Measurements from ENCODE around the gene CARM1. TPM values are rescaled to one million over a fixed set of nuclear protein-coding genes. Genes with fewer than 3 reads are reported as not detected.

The CARM1 gene
- total RNA-seq, 2 donors from 2014 or later: 53.3 to 75.9 TPM

DNA sequence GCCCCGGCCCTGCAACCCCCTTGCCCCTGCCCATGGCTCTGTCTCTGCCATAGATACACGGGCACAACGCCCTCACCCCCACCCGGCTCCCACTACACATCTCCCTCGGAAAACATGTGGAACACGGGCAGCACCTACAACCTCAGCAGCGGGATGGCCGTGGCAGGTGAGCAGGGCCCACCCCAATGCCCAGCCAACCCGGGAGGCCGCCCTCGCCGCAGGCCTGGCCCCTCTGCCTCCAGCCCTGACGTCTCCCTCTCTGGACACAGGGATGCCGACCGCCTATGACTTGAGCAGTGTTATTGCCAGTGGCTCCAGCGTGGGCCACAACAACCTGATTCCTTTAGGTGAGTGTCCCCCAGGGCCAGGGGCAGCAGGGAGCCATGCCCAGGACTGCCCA lies 49.4 kb downstream of the CARM1 start:
- H3K4me3 ChIP-seq: no peak overlapping the region
- no peaks in the 10 kb centered on the region for H3K4me1 ChIP-seq
- TF ChIP-seq, protein P1, sequence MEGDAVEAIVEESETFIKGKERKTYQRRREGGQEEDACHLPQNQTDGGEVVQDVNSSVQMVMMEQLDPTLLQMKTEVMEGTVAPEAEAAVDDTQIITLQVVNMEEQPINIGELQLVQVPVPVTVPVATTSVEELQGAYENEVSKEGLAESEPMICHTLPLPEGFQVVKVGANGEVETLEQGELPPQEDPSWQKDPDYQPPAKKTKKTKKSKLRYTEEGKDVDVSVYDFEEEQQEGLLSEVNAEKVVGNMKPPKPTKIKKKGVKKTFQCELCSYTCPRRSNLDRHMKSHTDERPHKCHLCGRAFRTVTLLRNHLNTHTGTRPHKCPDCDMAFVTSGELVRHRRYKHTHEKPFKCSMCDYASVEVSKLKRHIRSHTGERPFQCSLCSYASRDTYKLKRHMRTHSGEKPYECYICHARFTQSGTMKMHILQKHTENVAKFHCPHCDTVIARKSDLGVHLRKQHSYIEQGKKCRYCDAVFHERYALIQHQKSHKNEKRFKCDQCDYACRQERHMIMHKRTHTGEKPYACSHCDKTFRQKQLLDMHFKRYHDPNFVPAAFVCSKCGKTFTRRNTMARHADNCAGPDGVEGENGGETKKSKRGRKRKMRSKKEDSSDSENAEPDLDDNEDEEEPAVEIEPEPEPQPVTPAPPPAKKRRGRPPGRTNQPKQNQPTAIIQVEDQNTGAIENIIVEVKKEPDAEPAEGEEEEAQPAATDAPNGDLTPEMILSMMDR (IDR thresholded peaks at IDR 0.05): no peak
- no peaks in the 10 kb centered on the region for H3K27me3 ChIP-seq
- no peak overlapping the region for H3K27ac ChIP-seq
- H3K9ac ChIP-seq (ENCODE audit: low read depth in 2 of 2, low read length in 2 of 2): no peak overlapping the region
- peaks cover 13% of the 10 kb centered on the region for H3K36me3 ChIP-seq
- DNase-seq: no peak
- no peaks in the 10 kb centered on the region for H3K9me3 ChIP-seq
- intact Hi-C loops (cut with DNase I): no loop called here

- Histone ChIP-seq H3K36me3 (peaks cover 13% of the 10 kb centered on the region), H3K27ac (no peak overlapping the region), H3K4me3 (no peak overlapping the region), H3K9me3 (no peaks in the 10 kb centered on the region), H3K27me3 (no peaks in the 10 kb centered on the region), H3K9ac (ENCODE audit: low read depth in 2 of 2, low read length in 2 of 2) (no peak overlapping the region), H3K4me1 (no peaks in the 10 kb centered on the region)
- TF ChIP-seq, protein P1 (IDR thresholded peaks at IDR 0.05): no peak
- intact Hi-C loops (cut with DNase I): no loop called here
- no peak for DNase-seq
Observed at GRCh38 chr19:10921199-10921909, 50.0 kb downstream of the CARM1 start.

DNA sequence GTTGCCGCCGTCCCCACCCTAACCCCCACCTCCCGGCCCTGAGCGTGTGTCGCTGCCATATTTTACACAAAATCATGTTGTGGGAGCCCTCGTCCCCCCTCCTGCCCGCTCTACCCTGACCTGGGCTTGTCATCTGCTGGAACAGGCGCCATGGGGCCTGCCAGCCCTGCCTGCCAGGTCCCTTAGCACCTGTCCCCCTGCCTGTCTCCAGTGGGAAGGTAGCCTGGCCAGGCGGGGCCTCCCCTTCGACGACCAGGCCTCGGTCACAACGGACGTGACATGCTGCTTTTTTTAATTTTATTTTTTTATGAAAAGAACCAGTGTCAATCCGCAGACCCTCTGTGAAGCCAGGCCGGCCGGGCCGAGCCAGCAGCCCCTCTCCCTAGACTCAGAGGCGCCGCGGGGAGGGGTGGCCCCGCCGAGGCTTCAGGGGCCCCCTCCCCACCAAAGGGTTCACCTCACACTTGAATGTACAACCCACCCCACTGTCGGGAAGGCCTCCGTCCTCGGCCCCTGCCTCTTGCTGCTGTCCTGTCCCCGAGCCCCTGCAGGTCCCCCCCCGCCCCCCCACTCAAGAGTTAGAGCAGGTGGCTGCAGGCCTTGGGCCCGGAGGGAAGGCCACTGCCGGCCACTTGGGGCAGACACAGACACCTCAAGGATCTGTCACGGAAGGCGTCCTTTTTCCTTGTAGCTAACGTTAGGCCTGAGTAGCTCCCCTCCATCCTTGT lies 50.7 kb downstream of the CARM1 start:
- DNase-seq: no peak
- no peaks in the 10 kb centered on the region for H3K9me3 ChIP-seq
- H3K36me3 ChIP-seq: peaks cover 13% of the 10 kb centered on the region
- H3K27ac ChIP-seq: no peak overlapping the region
- no peaks in the 10 kb centered on the region for H3K27me3 ChIP-seq
- intact Hi-C loops (cut with DNase I): no loop called here
- no peak overlapping the region for H3K4me3 ChIP-seq
- no peaks in the 10 kb centered on the region for H3K4me1 ChIP-seq
- TF ChIP-seq, protein P1 (IDR thresholded peaks at IDR 0.05): no peak
- H3K9ac ChIP-seq (ENCODE audit: low read depth in 2 of 2, low read length in 2 of 2): no peak overlapping the region

GRCh38 chr19:10922638-10923014 lies 51.3 kb downstream of the CARM1 start:
- peaks cover 3% of the 10 kb centered on the region for H3K4me1 ChIP-seq
- no peak overlapping the region for H3K9ac ChIP-seq (ENCODE audit: low read depth in 2 of 2, low read length in 2 of 2)
- H3K27me3 ChIP-seq: no peaks in the 10 kb centered on the region
- no peaks in the 10 kb centered on the region for H3K9me3 ChIP-seq
- intact Hi-C loops (cut with DNase I): no loop called here
- H3K27ac ChIP-seq: no peak overlapping the region
- H3K4me3 ChIP-seq: no peak overlapping the region
- H3K36me3 ChIP-seq: peaks cover 13% of the 10 kb centered on the region
- no peak for DNase-seq
- TF ChIP-seq, protein P1 (IDR thresholded peaks at IDR 0.05): no peak

- H3K4me1 ChIP-seq: peaks cover 3% of the 10 kb centered on the region
- H3K27me3 ChIP-seq: no peaks in the 10 kb centered on the region
- no peak overlapping the region for H3K27ac ChIP-seq
- DNase-seq: no peak
- H3K4me3 ChIP-seq: no peak overlapping the region
- no peaks in the 10 kb centered on the region for H3K9me3 ChIP-seq
- H3K9ac ChIP-seq (ENCODE audit: low read depth in 2 of 2, low read length in 2 of 2): no peak overlapping the region
- peaks cover 13% of the 10 kb centered on the region for H3K36me3 ChIP-seq
- TF ChIP-seq, protein P1 (IDR thresholded peaks at IDR 0.05): no peak
- intact Hi-C loops (cut with DNase I): no loop called here
Observed at GRCh38 chr19:10923260-10924112, 52.1 kb downstream of the CARM1 start.
